Measurements from ENCODE around the gene PPIE.

GRCh38 chr1:39779137-39779536, 40.5 kb downstream of the PPIE start:
- TF ChIP-seq POLR2A (IDR thresholded peaks at IDR 0.05): no peak
- TF ChIP-seq CTCF (IDR thresholded peaks at IDR 0.05): no peak
- TF ChIP-seq POLR2AphosphoS5 (IDR thresholded peaks at IDR 0.05): no peak
- no peak for TF ChIP-seq EP300 (IDR thresholded peaks at IDR 0.05)
